HG02798 (cell line): ENCODE data around the gene ESPL1.

Experiments
- ATAC-seq: cut with Tn5 transposase; IDR thresholded peaks from one replicate; pipeline ENCODE4 v1.9.1; 2021; ENCODE audit warnings: mild to moderate bottlenecking; ENCODE audit not compliant: unreplicated experiment, poor library complexity

ESPL1 gene

DNA sequence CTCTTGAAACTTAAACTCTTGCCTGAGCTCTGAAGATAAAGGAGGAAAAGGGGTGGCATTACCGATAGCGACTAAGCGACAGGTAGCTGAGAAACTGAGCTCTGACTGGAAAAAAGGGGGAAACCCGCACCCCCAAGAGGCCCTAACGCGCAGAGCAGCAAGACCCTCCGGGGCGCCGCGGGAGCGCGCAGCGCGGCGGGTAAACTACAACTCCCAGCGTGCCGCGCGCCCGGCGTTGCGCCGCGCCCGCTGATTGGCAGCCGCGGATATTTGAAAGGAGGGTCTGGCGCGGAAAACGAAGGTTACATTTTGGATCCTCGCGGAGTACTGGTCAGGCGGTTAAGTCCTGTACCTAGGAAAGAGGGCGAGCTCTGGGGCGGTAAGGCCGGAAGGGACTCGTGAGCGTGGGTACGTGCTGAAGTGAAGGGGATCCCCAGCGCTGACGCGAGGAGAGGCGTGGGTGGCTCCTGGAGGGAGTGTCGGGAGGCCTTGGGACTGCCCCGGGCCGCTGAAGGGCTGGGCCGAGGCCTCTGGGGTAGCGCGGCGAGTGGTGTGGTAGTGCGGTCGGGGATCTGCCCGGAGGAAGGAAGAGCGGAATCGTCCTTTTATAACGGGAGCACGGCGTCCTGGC, at the start of gene ESPL1:
Gene ESPL1, plus strand, starts transcription at position 301 of the 631 bp plus-strand sequence. CDS start 468 bp downstream, outside the sequence.
- peak; percentile 83 for ATAC-seq

DNA sequence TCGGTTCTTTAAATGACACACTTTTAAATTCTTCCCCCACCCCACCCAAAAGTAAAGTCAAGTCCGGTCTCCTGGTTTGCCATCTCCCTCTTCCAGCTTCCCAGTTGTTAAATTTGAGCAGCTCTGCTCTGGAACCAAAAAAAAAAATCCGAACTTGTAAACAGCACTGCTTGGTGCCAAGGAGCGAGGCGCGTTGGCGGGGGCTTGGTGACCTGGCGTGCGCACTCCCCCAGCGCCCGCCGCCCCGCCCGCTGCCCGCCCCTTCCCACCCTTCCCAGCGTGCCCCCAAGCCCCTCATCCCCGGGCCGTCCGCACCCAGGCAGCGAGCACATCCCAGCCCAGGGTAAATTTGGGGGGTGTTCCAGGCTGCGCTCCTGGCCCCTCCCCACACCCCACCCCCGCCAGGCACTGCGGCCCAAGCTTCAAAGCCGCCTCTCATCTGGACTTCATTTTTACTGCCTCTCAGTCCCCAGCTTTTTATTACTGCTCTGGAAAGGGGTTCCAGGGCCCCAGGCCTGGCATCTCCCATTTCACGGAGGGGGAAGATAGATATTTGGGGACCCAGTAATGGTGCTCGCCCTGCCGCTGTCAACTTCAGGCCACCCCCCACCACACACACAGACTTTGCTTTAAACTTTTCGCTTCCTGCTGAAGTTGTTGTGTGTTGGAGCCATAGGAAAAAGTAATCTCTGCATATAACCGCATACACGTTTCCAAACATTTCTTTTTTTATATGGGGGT, 49.4 kb upstream of the ESPL1 start:
- ATAC-seq = no peak

DNA sequence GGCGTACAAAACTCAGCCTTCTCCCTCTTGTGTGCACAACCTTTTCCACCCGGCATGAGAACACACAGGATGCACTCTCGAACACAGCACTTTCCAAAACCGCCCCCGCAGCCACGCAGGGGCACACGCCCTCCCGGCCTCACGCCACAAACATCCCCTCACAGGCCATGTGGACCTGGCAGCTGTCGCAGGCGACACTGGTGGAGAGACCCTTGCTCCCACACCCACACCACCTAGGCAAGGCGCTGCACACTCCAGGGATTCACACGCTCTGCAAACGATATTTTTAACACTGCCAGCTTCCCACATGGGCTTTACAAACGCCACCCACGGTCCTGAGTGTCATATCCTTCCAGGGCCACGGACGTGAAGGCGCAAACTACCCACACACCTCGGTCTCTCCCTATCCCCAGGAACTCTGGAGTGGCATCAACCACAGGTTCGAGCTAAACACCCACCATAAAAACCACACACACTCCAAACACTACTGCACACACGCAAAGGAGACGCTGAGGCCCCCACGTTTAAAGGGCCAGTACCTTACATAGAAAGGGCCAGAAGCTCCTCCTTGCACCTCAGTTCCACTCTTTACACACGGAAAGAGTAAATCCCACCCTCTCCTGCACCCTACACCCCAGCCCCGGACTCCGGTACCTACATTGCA, 48.7 kb upstream of the ESPL1 start:
- ATAC-seq = peak; percentile 21

DNA sequence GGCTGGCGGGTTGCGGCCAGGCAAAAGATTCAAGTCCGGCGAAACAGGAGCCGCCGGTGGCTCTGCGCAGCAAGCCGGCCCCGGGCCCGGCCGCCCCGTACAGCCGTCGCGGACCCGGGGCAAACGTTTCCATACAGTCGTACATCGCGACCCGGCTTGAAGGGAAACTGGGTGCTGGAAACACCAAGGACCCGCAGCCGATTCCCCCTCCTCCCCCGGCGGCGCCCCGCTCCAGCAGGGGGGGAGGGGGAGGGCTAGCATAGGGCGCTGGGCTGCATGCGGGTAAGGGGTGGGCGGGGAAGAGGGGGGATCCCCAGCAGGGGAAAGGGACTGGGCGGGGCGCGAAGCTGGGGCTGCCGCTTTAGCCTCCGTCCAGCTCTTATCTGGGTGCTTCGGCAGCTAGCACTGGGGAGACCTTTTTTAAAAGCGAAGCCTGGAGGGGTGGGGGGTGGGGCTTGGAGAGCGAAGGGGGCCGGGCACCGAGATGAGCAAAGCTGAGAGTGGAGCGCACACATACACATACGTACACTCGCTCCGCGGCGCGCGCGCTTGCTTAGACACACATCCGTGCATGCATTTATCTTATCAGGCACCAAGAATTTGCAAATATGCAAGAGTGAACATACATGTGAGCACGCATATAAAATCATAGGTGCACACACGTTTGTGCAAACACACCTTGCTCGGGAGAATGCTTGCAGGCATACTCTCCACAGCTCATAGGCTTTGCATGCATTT, 48.0 kb upstream of the ESPL1 start:
- peak; percentile 33 for ATAC-seq

DNA sequence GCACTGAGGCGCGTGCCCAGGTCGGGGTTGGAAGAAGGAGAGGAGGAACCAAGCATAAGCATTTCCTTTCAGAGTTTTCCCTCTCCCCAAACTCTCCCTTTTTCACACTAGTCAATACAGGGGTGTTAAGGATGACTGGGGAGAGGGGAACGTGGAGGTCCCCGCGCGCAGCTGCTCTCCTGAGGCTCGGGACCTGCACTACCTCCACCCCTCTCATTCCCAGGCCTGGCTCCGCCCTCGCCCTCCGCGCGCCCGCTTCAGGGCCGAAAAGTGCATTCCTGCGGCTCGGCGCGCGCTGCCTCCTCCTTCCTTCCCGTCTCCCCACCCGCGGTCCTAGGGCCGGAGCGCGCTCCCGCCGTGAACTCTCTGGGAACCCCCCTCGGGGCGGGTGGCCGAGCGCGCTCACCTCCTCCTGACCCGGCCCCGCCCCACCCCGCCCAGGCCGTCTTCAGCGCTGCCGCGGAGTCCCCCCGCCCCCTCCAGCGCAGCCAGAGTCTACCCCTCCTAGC, 47.4 kb upstream of the ESPL1 start:
- ATAC-seq = peak; percentile 53

DNA sequence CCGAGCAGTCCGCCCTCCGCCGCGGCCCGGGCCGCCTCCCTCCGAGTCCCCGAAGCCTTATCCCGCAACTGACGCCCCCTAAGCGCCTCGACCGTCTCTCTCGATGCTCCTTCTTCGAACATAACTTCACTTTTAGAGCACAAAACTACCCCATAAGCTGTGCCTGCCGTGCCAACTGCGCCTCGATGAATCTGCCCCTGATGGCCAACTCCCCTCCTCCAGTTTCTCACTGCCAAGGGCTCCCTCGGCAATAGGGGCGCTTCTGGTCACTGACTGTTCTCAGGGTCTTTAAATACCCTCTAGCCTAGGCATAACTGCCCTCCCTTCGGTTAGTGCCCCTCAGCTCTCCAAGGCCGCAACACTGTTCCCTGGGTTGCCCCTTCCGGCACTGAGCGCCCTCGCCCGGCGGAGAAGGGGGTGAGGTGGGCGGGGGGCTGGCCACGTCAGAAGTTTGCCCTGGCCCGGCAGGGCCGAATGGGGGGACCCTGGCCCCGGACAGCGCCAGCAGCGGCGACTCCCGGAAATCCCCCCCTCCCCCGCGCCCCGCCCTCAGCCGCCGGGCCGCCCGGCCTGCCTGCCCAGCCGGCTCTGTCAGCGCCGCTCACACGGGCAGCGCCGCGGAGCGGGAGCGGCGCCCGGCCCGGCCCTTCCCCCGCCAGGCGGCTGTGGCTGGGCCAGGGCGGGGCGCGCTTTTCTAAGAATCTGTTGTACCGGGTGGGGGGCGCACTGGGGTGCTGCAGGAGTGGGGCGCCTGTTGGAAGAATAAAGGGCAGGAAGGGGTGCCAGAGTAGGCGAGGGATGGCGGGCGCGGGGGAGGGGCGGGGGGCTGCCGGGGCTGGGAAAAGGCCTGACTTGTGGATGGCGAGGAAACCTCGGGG, 46.7 kb upstream of the ESPL1 start:
- ATAC-seq = peak; percentile 27

DNA sequence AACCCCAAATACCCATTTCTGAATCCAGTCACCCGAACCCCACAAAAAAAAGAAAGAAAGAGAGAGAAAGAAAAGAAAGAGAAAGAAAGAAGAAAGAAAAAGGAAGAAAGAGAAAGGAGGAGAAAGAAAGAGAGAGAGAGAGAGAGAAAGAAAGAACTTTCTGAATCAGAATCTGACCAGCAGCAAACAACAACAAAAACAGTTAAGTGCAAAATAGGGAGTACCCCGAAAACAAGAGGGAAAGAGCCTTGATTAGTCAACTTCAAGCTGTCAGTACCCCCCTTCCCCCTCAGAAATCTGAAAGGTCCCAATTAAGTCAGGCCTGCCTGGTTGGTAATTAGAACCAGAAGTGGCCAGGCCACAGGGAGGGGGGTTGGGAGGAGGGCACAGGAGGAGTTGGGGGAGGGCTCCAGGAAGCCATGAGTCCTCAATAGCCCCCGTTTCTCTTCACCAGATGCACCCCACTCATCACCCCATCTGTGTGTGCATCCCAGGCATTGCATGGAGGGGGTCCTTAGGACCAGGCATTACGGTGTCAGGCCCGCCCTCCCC, 45.9 kb upstream of the ESPL1 start:
- no peak for ATAC-seq

DNA sequence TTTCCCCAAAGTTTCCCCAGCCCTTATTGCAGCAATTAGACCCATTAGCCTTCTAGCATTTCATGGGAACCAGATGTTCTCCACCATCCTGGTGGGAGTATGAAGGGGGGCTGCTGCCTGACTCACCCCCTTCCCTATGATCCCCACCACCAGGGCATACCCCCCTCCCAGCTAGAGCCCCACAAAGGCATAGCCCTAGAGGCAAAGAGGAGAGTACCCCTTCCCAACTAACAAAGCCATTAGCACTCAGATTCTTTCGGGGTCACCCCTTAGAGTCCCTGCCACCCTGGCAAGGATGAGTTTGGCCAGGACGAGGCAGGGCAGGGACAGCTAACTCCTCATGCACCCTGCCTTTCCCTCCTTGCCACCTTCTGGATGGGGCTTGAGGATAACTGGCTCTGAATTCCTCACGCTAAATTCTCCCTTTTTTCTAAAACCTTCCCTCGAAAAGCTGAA, 45.3 kb upstream of the ESPL1 start:
- no peak for ATAC-seq

DNA sequence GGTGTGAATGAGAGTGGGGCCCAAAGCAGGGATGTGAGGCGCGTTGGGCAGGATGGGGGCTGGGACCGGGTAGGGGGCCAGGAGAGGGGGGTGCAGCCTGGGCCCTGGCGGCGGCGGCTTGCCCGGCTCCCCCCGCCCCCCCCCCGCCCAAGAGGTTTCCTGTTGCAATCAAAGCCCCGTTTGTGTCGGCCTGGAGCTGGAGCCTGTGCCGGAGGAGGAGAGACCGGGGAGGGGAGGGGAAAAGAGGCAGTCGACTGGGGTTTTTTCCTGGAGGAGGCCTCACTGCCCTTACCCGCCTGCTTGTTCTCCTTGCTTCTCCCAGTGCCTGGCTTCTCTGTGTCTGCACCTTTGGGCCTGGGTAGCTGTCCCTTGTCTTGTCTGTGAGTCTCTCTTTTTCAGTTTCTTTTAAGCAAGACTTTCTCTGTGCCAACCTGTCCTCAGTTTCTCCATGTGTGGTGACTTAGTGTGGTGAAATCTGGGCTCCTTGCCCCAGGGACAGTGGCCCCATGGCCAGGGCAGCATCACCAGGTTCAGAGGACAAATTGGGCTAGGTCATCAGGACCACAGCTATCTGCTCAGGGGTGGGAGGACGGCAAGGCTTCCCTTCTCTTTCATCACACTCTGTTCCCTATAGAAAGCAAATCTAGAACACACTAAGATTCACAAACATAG, 44.6 kb upstream of the ESPL1 start:
- ATAC-seq = no peak

DNA sequence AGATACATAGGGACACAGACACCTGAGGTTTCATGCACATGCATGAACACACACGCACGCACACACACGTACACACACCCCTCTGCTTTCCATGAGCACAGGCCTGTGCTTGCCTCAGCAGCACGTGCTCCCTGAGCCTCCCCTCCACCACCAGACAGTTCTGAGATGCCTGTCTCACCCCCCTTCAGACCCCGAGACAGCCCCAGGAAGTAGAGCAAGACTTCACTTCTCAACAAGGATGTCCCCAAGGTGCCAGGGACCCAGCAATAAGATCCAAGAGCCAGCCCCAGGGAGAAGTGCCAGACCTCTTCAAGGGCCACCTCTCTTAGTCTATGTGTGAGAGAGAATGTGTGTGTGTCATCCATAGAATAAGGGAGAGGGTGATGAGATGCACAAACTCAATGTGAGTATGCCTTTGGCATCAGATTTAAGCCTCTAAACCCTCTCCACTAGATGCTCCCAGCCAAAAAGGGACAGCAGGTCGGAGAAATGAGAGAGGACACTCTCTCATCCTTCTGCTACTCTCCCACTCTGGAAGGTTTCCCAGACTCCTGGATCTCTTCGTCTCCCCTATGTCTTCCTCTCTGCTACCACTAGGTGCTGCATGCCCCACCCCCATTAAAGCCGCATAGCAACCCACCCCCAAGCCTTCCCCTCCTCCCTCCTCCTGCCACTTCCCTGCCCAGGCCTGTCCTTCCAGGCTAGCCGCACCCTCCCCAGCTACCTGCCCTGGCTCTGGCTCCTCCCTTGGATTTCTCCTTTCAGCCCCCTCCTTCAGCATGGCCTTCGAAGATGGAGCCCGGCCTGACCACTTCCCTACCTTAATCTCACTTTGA, 43.8 kb upstream of the ESPL1 start:
- ATAC-seq = no peak

DNA sequence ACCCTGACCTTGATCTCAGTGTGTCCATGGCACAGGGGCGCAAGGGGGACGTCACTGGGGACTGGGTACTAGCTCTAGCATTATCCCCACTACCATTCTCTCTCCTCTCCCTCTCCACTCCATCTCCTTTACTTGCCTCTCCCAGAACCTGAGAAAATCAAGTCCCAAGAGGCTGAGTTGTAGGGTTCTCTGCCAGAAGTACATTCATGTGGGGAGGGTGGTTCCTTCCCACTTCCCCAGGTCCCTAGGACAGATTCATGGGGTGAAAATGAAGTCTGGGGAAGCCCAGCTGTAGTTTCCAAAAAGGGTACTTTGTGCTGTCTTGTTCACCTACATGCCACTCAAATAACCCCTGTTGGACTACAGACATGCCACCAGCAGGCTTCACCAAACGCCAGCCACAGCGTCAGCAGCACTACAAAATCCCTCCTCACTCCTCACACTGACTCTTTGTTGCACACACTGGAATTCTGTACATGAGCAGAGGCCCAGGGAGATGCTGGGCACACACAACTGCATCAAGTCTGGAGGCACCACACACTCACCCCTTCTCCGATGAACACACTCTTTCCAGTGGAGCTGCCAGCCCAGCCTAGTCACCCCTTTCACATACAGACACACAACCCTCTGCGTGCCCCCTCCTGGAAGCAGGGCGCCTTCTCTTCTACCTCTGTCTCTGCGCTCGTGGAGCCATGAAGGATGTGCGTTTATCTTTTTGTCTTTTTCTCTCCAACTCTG, 43.0 kb upstream of the ESPL1 start:
- no peak for ATAC-seq

DNA sequence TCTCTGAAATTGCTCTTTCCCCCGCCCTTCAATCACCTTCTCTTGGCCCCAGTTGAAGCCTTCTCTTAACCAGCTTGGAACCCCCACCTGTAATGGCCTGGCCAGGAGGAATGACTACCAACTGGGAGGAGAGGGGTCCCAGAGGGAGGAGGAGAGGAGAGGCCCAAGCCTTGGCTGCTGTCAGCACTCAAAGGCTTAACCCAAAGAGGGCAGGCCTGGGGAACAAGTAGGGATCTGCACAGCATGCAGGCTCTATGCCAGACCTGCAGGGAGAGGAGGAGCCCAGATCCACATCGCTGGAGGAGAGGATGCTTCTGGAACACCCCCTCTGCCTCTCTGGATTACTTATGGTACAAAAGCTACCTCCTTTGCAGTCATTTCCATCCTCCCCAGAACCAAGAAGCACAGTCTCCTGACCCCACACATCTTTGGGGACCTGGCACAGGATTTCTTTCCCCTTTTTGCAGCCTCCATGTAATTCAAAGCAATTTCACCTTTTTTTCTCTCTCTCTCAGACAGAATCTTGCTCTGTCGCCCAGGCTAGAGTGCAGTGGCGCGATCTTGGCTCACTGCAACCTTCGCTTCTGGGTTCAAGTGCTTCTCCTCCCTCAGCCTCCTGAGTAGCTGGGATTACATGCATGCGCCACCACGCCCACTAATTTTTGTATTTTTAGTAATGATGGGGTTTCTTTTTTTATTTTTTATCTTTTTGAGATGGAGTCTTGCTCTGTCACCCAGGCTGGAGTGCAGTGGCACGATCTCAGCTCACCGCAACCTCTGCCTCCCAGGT, 42.3 kb upstream of the ESPL1 start:
- ATAC-seq = no peak

DNA sequence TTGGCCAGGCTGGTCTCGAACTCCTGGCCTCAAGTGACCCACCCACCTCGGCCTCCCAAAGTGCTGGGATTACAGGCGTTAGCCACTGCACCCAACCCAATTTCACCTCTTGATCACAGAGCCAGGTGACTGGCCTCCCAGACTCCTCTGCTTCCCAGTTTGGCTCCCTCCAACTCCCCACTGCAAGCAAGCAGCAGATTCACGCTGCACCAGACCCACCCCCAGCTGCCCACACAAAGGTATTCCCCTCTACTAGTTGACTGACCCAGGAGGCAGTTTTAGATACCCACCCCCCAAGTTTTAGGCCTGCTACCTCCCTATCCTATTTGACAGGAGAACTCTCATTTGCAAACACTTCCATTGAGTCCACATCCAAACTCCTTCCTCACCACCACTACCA, 41.3 kb upstream of the ESPL1 start:
- ATAC-seq = no peak

DNA sequence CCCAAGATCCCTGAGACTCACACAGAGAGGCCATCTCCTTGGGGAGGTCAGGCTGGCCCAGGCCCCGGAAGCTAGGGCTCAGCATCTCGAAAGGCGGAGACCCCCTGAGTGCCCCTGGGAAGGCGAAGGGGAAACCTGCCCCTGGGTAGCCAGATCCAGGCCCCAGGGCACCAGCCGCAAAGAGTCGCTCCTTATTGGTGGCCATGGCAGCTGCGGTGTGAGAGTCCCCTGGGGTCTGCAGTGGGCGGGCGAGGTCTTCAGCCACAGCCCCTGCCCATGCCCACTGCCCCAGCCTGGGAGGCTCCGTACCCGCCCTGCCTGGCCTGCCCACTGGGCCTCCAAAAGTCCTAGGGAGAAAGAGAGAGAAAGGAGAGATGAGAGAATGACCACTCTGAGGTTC, 40.8 kb upstream of the ESPL1 start:
- no peak for ATAC-seq

DNA sequence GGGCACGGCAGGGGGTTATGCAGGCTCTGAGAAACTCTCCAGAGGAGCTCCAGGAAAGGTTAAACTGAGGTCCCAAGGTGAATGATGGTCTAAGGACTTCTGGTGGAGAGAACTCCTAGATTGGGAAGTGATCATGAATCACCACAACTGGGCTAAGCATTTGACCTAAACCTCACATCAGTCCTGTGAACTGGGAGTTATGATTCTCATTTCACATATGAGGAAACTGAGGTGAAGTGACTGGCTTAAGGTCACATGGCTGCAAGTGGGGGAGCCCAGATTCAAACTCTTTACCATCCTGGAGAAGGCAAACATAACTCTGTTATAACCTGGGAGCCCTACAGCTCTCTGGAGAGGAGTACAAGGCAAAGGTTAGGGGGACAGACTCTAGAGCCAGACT, 40.3 kb upstream of the ESPL1 start:
- ATAC-seq = no peak

DNA sequence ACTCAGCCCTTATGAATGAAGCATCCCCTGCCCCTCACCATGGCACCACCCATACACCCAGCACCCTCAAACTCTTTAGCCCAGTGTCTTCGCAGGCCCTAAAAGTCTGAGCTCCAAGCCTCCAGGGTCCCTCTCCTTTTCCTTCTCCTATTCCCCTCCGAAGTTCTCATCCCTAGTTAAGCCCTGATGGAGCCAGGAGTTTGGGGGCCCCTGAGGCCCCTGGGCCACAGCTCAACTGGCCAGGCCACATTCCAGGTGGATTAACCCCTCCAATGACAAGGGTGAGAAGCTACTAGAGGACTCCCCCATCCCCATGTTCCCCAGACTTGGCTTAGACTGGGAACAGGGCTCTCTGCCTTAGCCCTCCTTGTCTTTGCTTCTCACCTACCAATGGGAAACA, 38.6 kb upstream of the ESPL1 start:
- ATAC-seq = no peak
